CD4-positive, alpha-beta T cell (primary cell): ENCODE data around the gene RASSF8. TPM values are rescaled to one million over a fixed set of nuclear protein-coding genes. Genes with fewer than 3 reads are reported as not detected.

Experiments used
- ATAC-seq: fragments of 200-7000 bp; cut with Tn5 transposase; one replicate; pipeline ENCODE4 v1.10.0; 2022; ENCODE audit warnings: mild to moderate bottlenecking; ENCODE audit not compliant: poor library complexity
- CTCF ChIA-PET: fragments of 350-600 bp; sonication (Branson Sonifier 250); formaldehyde crosslinking; loops from one replicate; lab custom pipeline; 2021; ENCODE audit warnings: antibody characterized with exemption, inconsistent platforms; lab: Charles Lee
- POLR2A ChIA-PET: fragments of 350-600 bp; sonication (Branson Sonifier 250); formaldehyde crosslinking; loops from one replicate; lab custom pipeline; 2021; ENCODE audit warnings: antibody characterized with exemption, inconsistent platforms; lab: Charles Lee
- DNase-seq, 14 experiments: peaks; one replicate each; pipeline ENCODE4 v3.0.0-alpha.2; 2013 to 2020; ENCODE audit warnings: mixed read lengths in 2 of 14
- H3K27ac ChIP-seq, 2 donors: one replicate each; pipeline versions ENCODE4 v1.5.1 to v1.7.0; 2013; ENCODE audit warnings: low read length in 2 of 2, low read depth in 1 of 2, mild to moderate bottlenecking in 1 of 2
- H3K27me3 ChIP-seq, 2 experiments: 1 replicate in 1 of 2; 2 replicates in 1 of 2; pipeline versions ENCODE4 v1.6.1 to v1.7.0; 2013; ENCODE audit warnings: low read length in 2 of 2, control low read depth in 1 of 2, mild to moderate bottlenecking in 1 of 2, moderate library complexity in 1 of 2; ENCODE audit not compliant: insufficient read depth in 2 of 2, control insufficient read depth in 1 of 2
- H3K36me3 ChIP-seq: one replicate; pipeline ENCODE4 v1.6.1; 2013; ENCODE audit warnings: low read length, control low read depth; ENCODE audit not compliant: insufficient read depth
- H3K4me1 ChIP-seq: one replicate; pipeline ENCODE4 v1.6.1; 2013; ENCODE audit warnings: low read length, control low read depth; ENCODE audit not compliant: insufficient read depth
- H3K4me3 ChIP-seq: one replicate; pipeline ENCODE4 v1.5.1; 2013; ENCODE audit warnings: mild to moderate bottlenecking, low read length, moderate library complexity
- H3K9me3 ChIP-seq, 2 experiments: 1 replicate in 1 of 2; 2 replicates in 1 of 2; pipeline versions ENCODE4 v1.6.1 to v1.7.0; 2013; ENCODE audit warnings: low read length in 2 of 2, mild to moderate bottlenecking in 2 of 2, control low read depth in 1 of 2, moderate library complexity in 1 of 2; ENCODE audit not compliant: control insufficient read depth in 1 of 2, insufficient read depth in 1 of 2
- H3K27ac Mint-ChIP-seq: one replicate; pipeline ENCODE4 v1.8.0; 2020; ENCODE audit warnings: mixed read lengths
- H3K27me3 Mint-ChIP-seq: one replicate; pipeline ENCODE4 v1.8.0; 2021; ENCODE audit warnings: mixed read lengths
- H3K36me3 Mint-ChIP-seq: one replicate; pipeline ENCODE4 v1.8.0; 2021; ENCODE audit warnings: low read depth, mixed read lengths
- H3K4me1 Mint-ChIP-seq: one replicate; pipeline ENCODE4 v1.8.0; 2021; ENCODE audit warnings: low read depth, mixed read lengths
- H3K4me3 Mint-ChIP-seq: one replicate; pipeline ENCODE4 v1.8.0; 2020; ENCODE audit warnings: mild to moderate bottlenecking, mixed read lengths
- H3K9me3 Mint-ChIP-seq: one replicate; pipeline ENCODE4 v1.8.0; 2020; ENCODE audit warnings: mixed read lengths
- intact Hi-C, 2 experiments: fragments of 100-400 bp; cut with DNase I in 1 of 2; cut with micrococcal nuclease in 1 of 2; formaldehyde crosslinking; loops; one replicate each; pipeline versions ENCODE4 v1.15.1 to v1.9.0; 2023 to 2025; cut with DNase I, micrococcal nuclease
- total RNA-seq, 174 experiments: library from RNA in 2 of 174; stranded (reverse) in 2 of 174; gene quantifications; one replicate each; pipeline ENCODE4 v1.2.3 and lab custom pipeline; 2021 to 2026
- TF ChIP-seq, protein P1 (sequence below): fragments of 200-600 bp; IDR thresholded peaks from one replicate; pipeline ENCODE4 v1.8.0; 2022; ENCODE audit warnings: antibody characterized with exemption, mild to moderate bottlenecking

Gene RASSF8
- total RNA-seq, 2 experiments from 2014 or later: 0.71 to 1.4 TPM

DNA sequence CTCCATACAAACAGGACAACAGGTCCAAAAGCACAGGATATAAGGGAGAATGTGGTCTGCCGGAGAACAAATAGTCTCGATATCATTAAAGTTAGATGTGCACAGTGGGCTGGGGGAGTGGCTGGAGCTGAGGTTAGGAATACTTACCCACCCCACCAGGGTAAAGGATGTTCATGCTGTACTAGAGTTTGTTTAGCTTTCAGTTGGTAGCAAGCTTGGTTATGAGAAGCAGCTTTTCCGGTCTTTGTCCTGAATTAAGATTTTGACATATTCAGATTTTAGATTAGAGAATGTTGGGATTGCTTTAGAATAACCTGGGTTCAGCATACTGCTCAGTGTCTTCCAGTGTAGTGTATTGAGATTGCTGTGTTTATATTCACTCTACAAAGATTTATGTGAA is 16.7 kb downstream of the RASSF8 start:
- Histone ChIP-seq H3K4me3 (no peak overlapping the region), H3K9me3 (no peaks in the 10 kb centered on the region), H3K4me1 (no peaks in the 10 kb centered on the region), H3K27me3 (no peaks in the 10 kb centered on the region), H3K36me3 (no peaks in the 10 kb centered on the region), H3K27ac (no peak overlapping the region)
- Mint-ChIP-seq H3K27ac (no peak overlapping the region), H3K9me3 (no peaks in the 10 kb centered on the region), H3K4me1 (no peaks in the 10 kb centered on the region), H3K4me3 (no peak overlapping the region), H3K36me3 (no peaks in the 10 kb centered on the region), H3K27me3 (peaks cover 16% of the 10 kb centered on the region)
- ATAC-seq: no peak
- CTCF ChIA-PET: interaction anchor here (0.6 kb wide), 2 partner anchors 12 to 45 kb away, joined by 3 read pairs; no protein-coding TSS in a partner anchor
- POLR2A ChIA-PET: no interaction called here
- no peak for DNase-seq
- intact Hi-C loops: no loop called here
- TF ChIP-seq, protein P1, sequence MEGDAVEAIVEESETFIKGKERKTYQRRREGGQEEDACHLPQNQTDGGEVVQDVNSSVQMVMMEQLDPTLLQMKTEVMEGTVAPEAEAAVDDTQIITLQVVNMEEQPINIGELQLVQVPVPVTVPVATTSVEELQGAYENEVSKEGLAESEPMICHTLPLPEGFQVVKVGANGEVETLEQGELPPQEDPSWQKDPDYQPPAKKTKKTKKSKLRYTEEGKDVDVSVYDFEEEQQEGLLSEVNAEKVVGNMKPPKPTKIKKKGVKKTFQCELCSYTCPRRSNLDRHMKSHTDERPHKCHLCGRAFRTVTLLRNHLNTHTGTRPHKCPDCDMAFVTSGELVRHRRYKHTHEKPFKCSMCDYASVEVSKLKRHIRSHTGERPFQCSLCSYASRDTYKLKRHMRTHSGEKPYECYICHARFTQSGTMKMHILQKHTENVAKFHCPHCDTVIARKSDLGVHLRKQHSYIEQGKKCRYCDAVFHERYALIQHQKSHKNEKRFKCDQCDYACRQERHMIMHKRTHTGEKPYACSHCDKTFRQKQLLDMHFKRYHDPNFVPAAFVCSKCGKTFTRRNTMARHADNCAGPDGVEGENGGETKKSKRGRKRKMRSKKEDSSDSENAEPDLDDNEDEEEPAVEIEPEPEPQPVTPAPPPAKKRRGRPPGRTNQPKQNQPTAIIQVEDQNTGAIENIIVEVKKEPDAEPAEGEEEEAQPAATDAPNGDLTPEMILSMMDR: no peak

DNA sequence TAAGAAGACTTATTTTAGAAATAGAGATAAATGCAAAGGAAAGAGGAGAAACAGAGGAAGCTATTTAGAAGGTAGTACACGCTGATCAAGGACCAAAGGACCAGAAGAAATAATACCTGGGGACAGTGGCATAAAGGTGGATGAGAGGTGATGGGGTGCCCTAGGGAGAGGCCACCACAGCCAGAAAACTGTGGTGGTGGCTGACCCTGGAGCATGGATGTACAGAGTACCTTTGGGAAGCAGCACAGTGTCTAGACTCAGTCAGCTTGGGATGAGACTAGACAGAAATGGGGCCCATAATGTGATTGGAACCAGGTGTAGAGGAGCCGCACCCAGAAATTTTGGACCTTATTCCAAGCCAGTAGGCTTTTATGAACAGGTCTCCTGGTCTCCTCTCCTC is 17.2 kb downstream of the RASSF8 start:
- peaks cover 11% of the 10 kb centered on the region for H3K27me3 Mint-ChIP-seq
- ATAC-seq (no peak), DNase-seq (no peak)
- intact Hi-C loops: no loop called here
- ChIA-PET CTCF (no interaction called here), POLR2A (no interaction called here)
- no peak overlapping the region for H3K27ac ChIP-seq
- no peak overlapping the region for H3K4me3 ChIP-seq
- no peaks in the 10 kb centered on the region for H3K27me3 ChIP-seq
- no peak overlapping the region for H3K27ac Mint-ChIP-seq
- TF ChIP-seq, protein P1: no peak
- no peak overlapping the region for H3K4me3 Mint-ChIP-seq
- H3K4me1 Mint-ChIP-seq: no peaks in the 10 kb centered on the region
- no peaks in the 10 kb centered on the region for H3K36me3 Mint-ChIP-seq
- no peaks in the 10 kb centered on the region for H3K9me3 Mint-ChIP-seq
- H3K36me3 ChIP-seq: no peaks in the 10 kb centered on the region
- H3K4me1 ChIP-seq: no peaks in the 10 kb centered on the region
- no peaks in the 10 kb centered on the region for H3K9me3 ChIP-seq

DNA sequence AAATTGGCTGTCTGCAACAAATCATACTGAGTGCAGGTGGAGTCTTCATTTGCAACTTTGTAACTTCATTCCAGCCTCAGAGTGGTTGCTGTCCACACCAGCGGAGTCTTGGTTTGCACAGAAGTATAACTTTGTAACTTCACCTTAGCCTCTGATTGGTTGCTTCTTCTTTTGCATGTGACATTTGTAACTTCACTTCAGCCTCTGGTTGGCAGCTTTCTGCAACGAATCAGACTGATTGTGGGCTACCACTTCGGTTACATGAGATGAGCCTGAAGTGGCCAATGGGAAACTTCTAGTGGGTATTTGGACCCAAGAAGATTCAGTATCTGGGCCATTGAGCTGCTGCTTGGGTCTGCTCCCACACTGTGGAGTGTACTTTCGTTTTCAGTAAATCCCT is 17.8 kb downstream of the RASSF8 start:
- ATAC-seq (no peak), DNase-seq (no peak)
- POLR2A ChIA-PET: no interaction called here
- H3K27me3 ChIP-seq: no peaks in the 10 kb centered on the region
- Mint-ChIP-seq H3K4me3 (no peak overlapping the region), H3K9me3 (no peaks in the 10 kb centered on the region), H3K27me3 (peaks cover 9% of the 10 kb centered on the region), H3K4me1 (no peaks in the 10 kb centered on the region), H3K36me3 (no peaks in the 10 kb centered on the region), H3K27ac (no peak overlapping the region)
- TF ChIP-seq, protein P1: no peak
- intact Hi-C loops: no loop called here
- no peak overlapping the region for H3K4me3 ChIP-seq
- H3K27ac ChIP-seq: no peak overlapping the region
- H3K4me1 ChIP-seq: no peaks in the 10 kb centered on the region
- no peaks in the 10 kb centered on the region for H3K36me3 ChIP-seq
- no peaks in the 10 kb centered on the region for H3K9me3 ChIP-seq
- CTCF ChIA-PET: no interaction called here
